ENCODE data around the gene GRIN2C. TPM values are rescaled to one million over a fixed set of nuclear protein-coding genes. Genes with fewer than 3 reads are reported as not detected.

Gene GRIN2C
- total RNA-seq, 2 experiments from 2014 or later, result not detected

GRCh38 chr17:74803388-74803930, 56.2 kb downstream of the GRIN2C start:
- intact Hi-C loops (cut with DNase I, micrococcal nuclease), result no loop called here
- Mint-ChIP-seq H3K36me3 (ENCODE audit: low read depth) (peaks cover 10% of the 10 kb centered on the region), H3K4me3 (no peak overlapping the region), H3K9me3 (ENCODE audit: low read depth) (no peaks in the 10 kb centered on the region), H3K27ac (no peak overlapping the region), H3K27me3 (no peaks in the 10 kb centered on the region), H3K4me1 (no peaks in the 10 kb centered on the region)
- ChIA-PET CTCF (interaction anchor here (2.0 kb wide), 1 partner anchor 12 kb away, joined by 9 read pairs; no protein-coding TSS in a partner anchor), POLR2A (no interaction called here)
- no peak for DNase-seq
- no peak for ATAC-seq

- ChIA-PET POLR2A (no interaction called here), CTCF (interaction anchor here (0.7 to 1.1 kb wide), 2 partner anchors 11 to 12 kb away, joined by 3 to 4 read pairs; no protein-coding TSS in a partner anchor)
- Mint-ChIP-seq H3K4me3 (no peak overlapping the region), H3K9me3 (ENCODE audit: low read depth) (no peaks in the 10 kb centered on the region), H3K27ac (no peak overlapping the region), H3K36me3 (ENCODE audit: low read depth) (peaks cover 13% of the 10 kb centered on the region), H3K4me1 (no peaks in the 10 kb centered on the region), H3K27me3 (no peaks in the 10 kb centered on the region)
- DNase-seq (no peak), ATAC-seq (no peak)
- intact Hi-C loops (cut with DNase I, micrococcal nuclease), result no loop called here
Measured at GRCh38 chr17:74801896-74802295, 57.8 kb downstream of the GRIN2C start.

- ATAC-seq (no peak), DNase-seq (no peak)
- Mint-ChIP-seq H3K27ac (no peak overlapping the region), H3K9me3 (ENCODE audit: low read depth) (no peaks in the 10 kb centered on the region), H3K36me3 (ENCODE audit: low read depth) (peaks cover 16% of the 10 kb centered on the region), H3K4me3 (no peak overlapping the region), H3K27me3 (no peaks in the 10 kb centered on the region), H3K4me1 (no peaks in the 10 kb centered on the region)
- ChIA-PET CTCF (no interaction called here), POLR2A (no interaction called here)
- intact Hi-C loops (cut with DNase I, micrococcal nuclease), result no loop called here
Measured at GRCh38 chr17:74800531-74800930, 59.2 kb downstream of the GRIN2C start.

- intact Hi-C loops (cut with DNase I, micrococcal nuclease), result no loop called here
- Mint-ChIP-seq H3K4me1 (no peaks in the 10 kb centered on the region), H3K27me3 (no peaks in the 10 kb centered on the region), H3K4me3 (no peak overlapping the region), H3K27ac (no peak overlapping the region), H3K36me3 (ENCODE audit: low read depth) (peaks cover 16% of the 10 kb centered on the region), H3K9me3 (ENCODE audit: low read depth) (no peaks in the 10 kb centered on the region)
- ATAC-seq (no peak), DNase-seq (no peak)
- ChIA-PET POLR2A (no interaction called here), CTCF (interaction anchor here (1.8 kb wide), 1 partner anchor 63 kb away, joined by 5 read pairs; no protein-coding TSS in a partner anchor)
Measured at GRCh38 chr17:74799097-74799496, 60.6 kb downstream of the GRIN2C start.

- no peaks in the 10 kb centered on the region for H3K9me3 Mint-ChIP-seq (ENCODE audit: low read depth)
- no peak for ATAC-seq
- peaks cover 16% of the 10 kb centered on the region for H3K36me3 Mint-ChIP-seq (ENCODE audit: low read depth)
- H3K4me1 Mint-ChIP-seq, result no peaks in the 10 kb centered on the region
- DNase-seq, result no peak
- intact Hi-C loops (cut with DNase I, micrococcal nuclease), result no loop called here
- CTCF ChIA-PET, result interaction anchor here (1.8 kb wide), 1 partner anchor 64 kb away, joined by 5 read pairs; no protein-coding TSS in a partner anchor
- no peak overlapping the region for H3K4me3 Mint-ChIP-seq
- POLR2A ChIA-PET, result no interaction called here
- H3K27ac Mint-ChIP-seq, result no peak overlapping the region
- H3K27me3 Mint-ChIP-seq, result no peaks in the 10 kb centered on the region
Measured at GRCh38 chr17:74798239-74798707, 61.4 kb downstream of the GRIN2C start.

GRCh38 chr17:74797824-74798223, 61.9 kb downstream of the GRIN2C start:
- H3K9me3 Mint-ChIP-seq (ENCODE audit: low read depth), result no peaks in the 10 kb centered on the region
- ChIA-PET CTCF (interaction anchor here (1.0 to 1.8 kb wide), 2 partner anchors 60 to 64 kb away, joined by 5 read pairs; no protein-coding TSS in a partner anchor), POLR2A (no interaction called here)
- no peaks in the 10 kb centered on the region for H3K4me1 Mint-ChIP-seq
- H3K4me3 Mint-ChIP-seq, result no peak overlapping the region
- H3K27ac Mint-ChIP-seq, result no peak overlapping the region
- intact Hi-C loops (cut with DNase I, micrococcal nuclease), result no loop called here
- ATAC-seq (no peak), DNase-seq (no peak)
- H3K36me3 Mint-ChIP-seq (ENCODE audit: low read depth), result peaks cover 16% of the 10 kb centered on the region
- no peaks in the 10 kb centered on the region for H3K27me3 Mint-ChIP-seq

GRCh38 chr17:74796866-74797265, 62.8 kb downstream of the GRIN2C start:
- ATAC-seq (no peak), DNase-seq (no peak)
- POLR2A ChIA-PET, result no interaction called here
- Mint-ChIP-seq H3K9me3 (ENCODE audit: low read depth) (no peaks in the 10 kb centered on the region), H3K27ac (no peak overlapping the region), H3K27me3 (no peaks in the 10 kb centered on the region), H3K36me3 (ENCODE audit: low read depth) (peaks cover 16% of the 10 kb centered on the region), H3K4me1 (no peaks in the 10 kb centered on the region), H3K4me3 (no peak overlapping the region)
- intact Hi-C loops (cut with DNase I, micrococcal nuclease), result no loop called here
- CTCF ChIA-PET, result interaction anchor here (0.6 to 1.0 kb wide), 2 partner anchors 59 to 1218 kb away, joined by 3 to 5 read pairs; no protein-coding TSS in a partner anchor

- CTCF ChIA-PET, result interaction anchor here (0.6 to 0.8 kb wide), 2 partner anchors 60 to 1218 kb away, joined by 3 read pairs; no protein-coding TSS in a partner anchor
Measured at GRCh38 chr17:74796211-74796610, 63.5 kb downstream of the GRIN2C start.

GRCh38 chr17:74795327-74796020, 64.2 kb downstream of the GRIN2C start:
- no peaks in the 10 kb centered on the region for H3K9me3 Mint-ChIP-seq (ENCODE audit: low read depth)
- POLR2A ChIA-PET, result no interaction called here
- H3K4me1 Mint-ChIP-seq, result peaks cover 11% of the 10 kb centered on the region

More at GRCh38 chr17:74796211-74796610, 63.5 kb downstream of the GRIN2C start:
- H3K27ac Mint-ChIP-seq, result no peak overlapping the region
- POLR2A ChIA-PET, result no interaction called here
- no peak overlapping the region for H3K4me3 Mint-ChIP-seq
- no peaks in the 10 kb centered on the region for H3K9me3 Mint-ChIP-seq (ENCODE audit: low read depth)
- peaks cover 4% of the 10 kb centered on the region for H3K4me1 Mint-ChIP-seq
- ATAC-seq (no peak), DNase-seq (no peak)
- H3K27me3 Mint-ChIP-seq, result no peaks in the 10 kb centered on the region
- intact Hi-C loops (cut with DNase I, micrococcal nuclease), result no loop called here
- H3K36me3 Mint-ChIP-seq (ENCODE audit: low read depth), result peaks cover 15% of the 10 kb centered on the region

GRCh38 chr17:74792586-74793105, 67.0 kb downstream of the GRIN2C start:
- Mint-ChIP-seq H3K27me3 (no peaks in the 10 kb centered on the region), H3K4me3 (no peak overlapping the region), H3K4me1 (peaks cover 17% of the 10 kb centered on the region), H3K9me3 (ENCODE audit: low read depth) (no peaks in the 10 kb centered on the region), H3K27ac (no peak overlapping the region), H3K36me3 (ENCODE audit: low read depth) (peaks cover 8% of the 10 kb centered on the region)
- POLR2A ChIA-PET, result no interaction called here
- CTCF ChIA-PET, result interaction anchor here (0.6 to 7.1 kb wide), 15 partner anchors 10 to 320 kb away, joined by 3 to 114 read pairs (median 6); partner anchors contain the start of gene RAB37
- ATAC-seq (no peak), DNase-seq (no peak)
- intact Hi-C loops (cut with DNase I, micrococcal nuclease), result loop anchor here in 1 of 2 experiments (5.0 kb wide), 1 partner anchor 170 kb away; no protein-coding TSS in a partner anchor

More at GRCh38 chr17:74795327-74796020, 64.2 kb downstream of the GRIN2C start:
- intact Hi-C loops (cut with DNase I, micrococcal nuclease), result no loop called here
- DNase-seq, result no peak
- CTCF ChIA-PET, result interaction anchor here (0.6 to 7.1 kb wide), 3 partner anchors 48 to 69 kb away, joined by 3 to 114 read pairs (median 3); no protein-coding TSS in a partner anchor
- Mint-ChIP-seq H3K36me3 (ENCODE audit: low read depth) (peaks cover 13% of the 10 kb centered on the region), H3K4me3 (no peak overlapping the region), H3K27ac (no peak overlapping the region), H3K27me3 (no peaks in the 10 kb centered on the region)
- no peak for ATAC-seq

All from activated CD4-positive, alpha-beta T cell treated with anti-CD3 and anti-CD28 coated beads for 36 hours (primary cell).